Stimulated activated naive B cell treated with anti-CD40 and anti-IgM and Interleukin-4, amounts not matched to agents 10 μg/mL and 1 μg/mL and 100 μg/mL, for 72 hours (primary cell): ENCODE measurements around the gene ZIC3.
"Not testable (repeated sequence)": the region's sequence is repeated elsewhere in the genome, so short reads cannot be mapped to it uniquely, and the experiment has no call there.

Experiments used
- ATAC-seq, 2 donors: fragments of 150-1000 bp; cut with Tn5 transposase; replicated peaks; 2 replicates each; pipeline ENCODE4 v1.10.0; 2021; ENCODE audit warnings: moderate library complexity in 1 of 2
- DNase-seq: peaks from one replicate; pipeline ENCODE4 v3.0.0; 2021
- H3K27ac Mint-ChIP-seq: one replicate; pipeline ENCODE4 v1.8.0; 2022; ENCODE audit warnings: mild to moderate bottlenecking, mixed read lengths
- H3K27me3 Mint-ChIP-seq, 2 donors: one replicate each; pipeline ENCODE4 v1.8.0; 2022; ENCODE audit warnings: mixed read lengths in 2 of 2
- H3K36me3 Mint-ChIP-seq, 2 donors: one replicate each; pipeline ENCODE4 v1.8.0; 2022; ENCODE audit warnings: mixed read lengths in 2 of 2, mild to moderate bottlenecking in 1 of 2
- H3K4me1 Mint-ChIP-seq, 2 donors: one replicate each; pipeline ENCODE4 v1.8.0; 2022; ENCODE audit warnings: mixed read lengths in 2 of 2, mild to moderate bottlenecking in 1 of 2
- H3K4me3 Mint-ChIP-seq, 2 donors: one replicate each; pipeline ENCODE4 v1.8.0; 2022; ENCODE audit warnings: mild to moderate bottlenecking in 2 of 2, mixed read lengths in 2 of 2, moderate library complexity in 1 of 2
- H3K9me3 Mint-ChIP-seq, 2 donors: one replicate each; pipeline ENCODE4 v1.8.0; 2022; ENCODE audit warnings: mixed read lengths in 2 of 2, mild to moderate bottlenecking in 1 of 2

Gene ZIC3

DNA sequence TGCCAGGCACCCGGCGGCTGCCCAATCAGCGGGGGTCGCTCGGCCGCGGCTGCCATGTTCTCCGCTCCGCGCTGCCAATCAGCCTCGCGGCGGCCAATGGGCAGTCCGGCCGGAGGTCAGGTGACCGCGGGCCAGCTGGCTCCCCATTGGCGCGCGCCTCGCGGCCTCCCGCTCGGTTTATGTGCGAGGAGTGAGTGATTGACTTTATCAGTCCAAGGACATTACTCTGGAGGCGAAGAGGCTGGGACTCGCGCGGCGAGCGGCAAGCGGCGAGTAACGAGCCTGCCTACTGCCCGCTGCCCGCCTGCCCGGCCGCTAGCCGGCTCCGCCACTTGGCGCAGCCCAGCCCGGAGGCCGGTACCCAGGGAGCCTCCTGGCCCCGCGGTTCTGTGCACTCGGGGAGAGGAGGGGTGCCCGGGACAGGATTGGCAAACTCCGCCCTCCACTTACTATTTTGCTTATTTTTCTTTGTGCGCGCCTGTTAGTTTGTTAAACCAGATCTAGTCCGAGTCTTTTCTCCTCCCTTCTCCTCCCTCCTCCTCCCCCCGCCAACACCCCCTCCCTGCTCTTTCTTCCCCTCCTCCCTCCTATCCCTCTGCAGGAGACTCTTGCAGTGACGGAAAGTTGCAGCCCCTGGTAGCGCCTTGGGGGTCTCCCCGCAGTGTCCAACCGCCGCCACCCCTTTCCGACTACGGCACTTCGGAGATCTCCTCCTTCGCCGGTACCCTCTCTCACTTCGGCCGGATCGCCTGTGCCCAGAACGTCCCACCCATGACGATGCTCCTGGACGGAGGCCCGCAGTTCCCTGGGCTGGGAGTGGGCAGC is at the start of gene ZIC3:
ZIC3 (plus strand) TSS at position 207 of the 825 bp plus-strand sequence; CDS start at position 772, 565 bp downstream.
- DNase-seq (no peak), ATAC-seq (no peak)
- Mint-ChIP-seq H3K36me3 (peaks cover 7 to 13% of the 10 kb centered on the region in 2 donors), H3K4me3 (peak within 1 kb of the TSS; percentile 67 to 71), H3K4me1 (peaks cover 9 to 27% of the 10 kb centered on the region in 2 donors), H3K27ac (peak within 1 kb of the TSS; percentile 85), H3K9me3 (peaks cover 0 to 4% of the 10 kb centered on the region in 2 donors), H3K27me3 (peaks cover 61 to 70% of the 10 kb centered on the region in 2 donors)

DNA sequence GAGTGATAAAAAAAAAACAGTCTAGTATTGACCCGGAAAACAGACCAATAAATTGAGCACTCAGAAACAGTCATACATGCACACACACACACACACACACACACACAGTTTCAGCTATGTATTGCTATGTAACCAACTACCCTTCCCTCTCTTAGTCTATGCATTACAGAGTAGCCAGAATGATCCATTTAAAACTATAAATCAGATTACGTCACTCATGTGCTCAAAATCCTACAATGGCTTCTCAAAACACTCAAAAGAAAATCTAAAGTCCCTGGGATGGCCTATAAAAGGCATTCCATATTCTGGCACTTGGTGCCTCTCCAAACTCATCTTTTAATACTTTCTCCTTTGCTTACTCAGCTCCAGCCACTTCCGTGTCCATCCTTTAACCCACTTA is 46.5 kb upstream of the ZIC3 start:
- DNase-seq (no peak), ATAC-seq (no peak)
- no peaks in the 10 kb centered on the region for H3K36me3 Mint-ChIP-seq
- H3K27ac Mint-ChIP-seq: no peak overlapping the region
- H3K4me1 Mint-ChIP-seq: no peaks in the 10 kb centered on the region
- H3K4me3 Mint-ChIP-seq: no peak overlapping the region
- peaks cover 0 to 8% of the 10 kb centered on the region in 2 donors for H3K27me3 Mint-ChIP-seq
- H3K9me3 Mint-ChIP-seq: peaks cover 0 to 3% of the 10 kb centered on the region in 2 donors

DNA sequence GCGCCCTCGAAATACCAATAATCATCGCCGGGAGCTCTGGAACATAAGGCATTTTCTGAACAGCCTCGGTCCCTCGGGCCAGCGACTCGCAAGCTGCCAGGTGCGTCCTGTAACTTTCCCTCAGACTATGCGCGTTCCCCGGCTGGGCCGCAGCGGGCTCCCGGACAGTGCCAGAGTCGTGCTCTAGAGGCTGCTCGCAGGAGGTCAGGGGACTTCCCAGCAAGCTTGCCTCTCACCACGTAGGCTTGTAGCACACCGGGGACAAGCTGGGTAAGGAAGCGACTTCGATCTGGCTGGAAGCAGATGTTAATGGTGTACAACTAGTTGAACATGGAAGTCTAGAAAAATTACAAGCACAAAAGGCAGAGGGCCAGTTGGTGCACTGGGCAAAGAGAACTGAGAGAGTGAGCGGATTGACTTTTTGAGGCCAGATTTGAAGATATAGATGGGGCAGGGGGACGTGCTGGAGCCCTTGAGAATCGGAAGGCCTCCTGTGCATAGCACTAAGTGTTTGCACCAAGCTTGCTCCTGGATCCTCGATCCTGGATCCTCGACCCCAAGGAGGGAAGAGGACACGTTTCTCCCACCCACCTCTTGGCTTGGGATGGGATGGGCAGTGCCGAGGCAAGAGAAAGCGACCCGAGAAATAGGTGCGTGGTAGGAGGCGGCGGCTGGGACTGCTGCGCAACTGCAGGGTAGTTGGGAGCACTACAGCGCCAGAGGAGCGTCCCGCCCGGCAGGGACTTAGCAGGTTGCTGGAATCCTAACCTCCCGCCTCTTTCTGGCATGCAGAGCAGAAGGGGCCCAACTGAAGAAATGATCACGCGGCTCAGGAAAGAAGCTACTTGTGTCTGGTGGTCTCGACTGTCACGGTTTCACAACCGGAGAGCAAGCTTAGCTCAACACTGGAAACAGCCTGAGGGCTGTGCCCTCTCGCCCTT is 19.9 kb upstream of the ZIC3 start:
- Mint-ChIP-seq H3K4me3 (no peak overlapping the region), H3K27me3 (peaks cover 38% of the 10 kb centered on the region in 2 donors), H3K4me1 (peaks cover 0 to under 1% of the 10 kb centered on the region in 2 donors), H3K36me3 (no peaks in the 10 kb centered on the region), H3K9me3 (no peaks in the 10 kb centered on the region), H3K27ac (no peak overlapping the region)
- DNase-seq (no peak), ATAC-seq (no peak)

DNA sequence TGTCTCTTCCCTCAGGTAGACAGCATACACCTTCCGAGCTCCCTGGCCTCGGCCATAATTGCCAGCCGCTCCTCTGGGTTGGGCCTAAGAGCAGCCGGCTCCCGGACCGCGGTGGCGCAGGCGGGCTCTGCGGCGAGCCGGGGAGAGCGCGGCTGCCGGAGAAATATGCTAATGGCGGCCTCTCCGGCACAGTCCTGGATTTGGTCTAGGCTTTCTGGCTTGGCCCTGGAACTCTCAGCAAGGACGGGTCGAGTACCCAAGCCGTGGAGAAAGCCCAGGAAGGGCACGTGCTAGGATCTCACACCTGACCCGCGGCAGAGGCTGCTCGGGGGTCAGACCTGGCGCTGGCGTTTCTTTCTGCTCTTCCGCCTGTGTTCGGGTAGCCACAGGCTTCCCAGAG is 18.6 kb upstream of the ZIC3 start:
- Mint-ChIP-seq H3K9me3 (no peaks in the 10 kb centered on the region), H3K27me3 (peaks cover 43 to 48% of the 10 kb centered on the region in 2 donors), H3K4me3 (no peak overlapping the region)

DNA sequence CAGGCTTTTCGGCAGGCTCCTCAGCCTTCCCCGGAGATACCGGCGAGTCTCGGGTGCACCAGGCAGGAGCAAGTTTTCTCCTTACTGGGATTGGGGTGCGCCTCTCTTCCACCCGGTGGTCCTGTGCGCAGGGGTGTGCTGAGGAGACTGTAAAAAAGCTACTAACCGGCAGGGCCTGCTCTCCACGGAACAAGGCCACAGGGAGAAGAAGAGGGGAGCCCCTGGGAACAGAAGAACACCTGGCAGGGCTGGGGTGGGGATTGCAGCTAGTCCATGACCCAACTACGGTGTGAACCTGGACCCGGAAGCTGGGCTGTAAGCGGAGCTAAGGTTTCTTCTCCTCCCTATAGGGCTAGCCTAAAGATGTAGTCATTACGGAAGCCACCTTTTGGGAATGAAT is 17.7 kb upstream of the ZIC3 start:
- ATAC-seq: no peak
- no peak overlapping the region for H3K4me3 Mint-ChIP-seq
- H3K27me3 Mint-ChIP-seq: peaks cover 43 to 48% of the 10 kb centered on the region in 2 donors
- no peaks in the 10 kb centered on the region for H3K9me3 Mint-ChIP-seq
- H3K36me3 Mint-ChIP-seq: no peaks in the 10 kb centered on the region
- H3K27ac Mint-ChIP-seq: peak overlapping the region; percentile 47
- no peak for DNase-seq
- H3K4me1 Mint-ChIP-seq: peaks cover 0 to 4% of the 10 kb centered on the region in 2 donors

More for the DNA sequence above, 18.6 kb upstream of the ZIC3 start:
- Mint-ChIP-seq H3K36me3 (no peaks in the 10 kb centered on the region), H3K27ac (no peak overlapping the region), H3K4me1 (peaks cover 0 to 4% of the 10 kb centered on the region in 2 donors)
- no peak for ATAC-seq
- DNase-seq: no peak

DNA sequence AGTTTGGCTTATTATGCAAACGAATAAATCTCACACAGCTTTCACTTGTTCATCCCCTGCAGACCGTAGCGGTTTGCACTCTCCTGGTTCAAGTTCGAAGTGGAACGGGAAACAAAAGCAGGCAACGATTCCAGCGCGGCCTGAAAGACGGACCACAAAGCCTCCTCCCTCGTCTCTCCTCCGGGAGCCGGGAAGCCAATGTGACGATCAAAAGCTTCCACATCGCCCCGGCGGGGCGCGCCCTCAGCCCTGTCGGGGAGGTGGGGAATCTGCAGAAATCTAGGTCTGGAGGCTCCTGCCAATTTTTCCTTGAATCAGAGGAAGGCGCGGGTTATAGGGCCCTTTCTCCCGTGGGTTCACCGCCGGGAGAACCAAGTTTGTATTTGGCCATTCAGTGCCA is 16.9 kb upstream of the ZIC3 start:
- peaks cover 0 to 4% of the 10 kb centered on the region in 2 donors for H3K4me1 Mint-ChIP-seq
- peaks cover 43 to 48% of the 10 kb centered on the region in 2 donors for H3K27me3 Mint-ChIP-seq
- DNase-seq: no peak
- H3K36me3 Mint-ChIP-seq: no peaks in the 10 kb centered on the region
- no peak overlapping the region for H3K27ac Mint-ChIP-seq
- no peak overlapping the region for H3K4me3 Mint-ChIP-seq
- H3K9me3 Mint-ChIP-seq: no peaks in the 10 kb centered on the region
- no peak for ATAC-seq

DNA sequence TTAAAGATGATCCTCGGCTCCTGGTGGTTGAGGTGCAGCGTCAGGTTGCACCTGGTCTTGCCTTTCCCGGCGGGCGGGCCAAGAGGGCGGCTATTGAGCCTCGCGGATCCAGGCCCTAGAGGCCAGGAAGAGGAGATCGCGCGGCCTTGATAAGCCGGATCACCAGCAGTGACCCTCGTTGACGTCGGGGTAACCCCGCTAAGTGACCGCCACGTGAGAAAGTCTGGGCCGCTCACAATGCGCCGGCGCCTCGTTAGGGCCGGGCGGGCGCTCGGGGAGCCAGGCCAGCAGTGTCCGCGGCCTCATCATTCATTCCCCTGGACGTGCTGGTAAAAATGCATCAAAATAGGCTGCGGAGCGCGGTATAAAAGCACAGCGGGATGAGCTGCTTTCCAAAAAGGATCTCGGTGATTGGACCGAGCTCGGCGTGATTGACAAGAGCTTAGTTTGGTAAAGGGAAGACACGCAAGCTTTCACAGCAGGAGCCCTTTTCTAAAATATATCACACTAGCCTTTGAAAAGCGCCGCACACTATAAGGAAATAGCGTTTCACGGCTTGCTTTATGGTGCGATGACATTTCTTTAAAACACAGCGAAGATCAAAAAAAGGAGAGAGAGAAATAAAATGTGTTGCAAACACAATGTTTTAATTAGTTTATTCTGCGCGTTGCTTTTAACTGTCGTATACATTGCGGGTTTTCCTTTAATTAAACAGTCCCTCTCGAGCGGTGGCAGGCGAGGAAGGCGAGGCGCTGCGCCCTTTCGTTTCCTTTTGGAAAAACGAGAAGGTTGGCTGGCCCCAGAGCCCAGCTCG is 15.9 kb upstream of the ZIC3 start:
- Mint-ChIP-seq H3K27me3 (peaks cover 44 to 56% of the 10 kb centered on the region in 2 donors), H3K27ac (peak overlapping the region; percentile 82), H3K9me3 (no peaks in the 10 kb centered on the region), H3K4me3 (no peak overlapping the region), H3K36me3 (no peaks in the 10 kb centered on the region), H3K4me1 (peaks cover 0 to 4% of the 10 kb centered on the region in 2 donors)
- ATAC-seq (no peak), DNase-seq (no peak)

DNA sequence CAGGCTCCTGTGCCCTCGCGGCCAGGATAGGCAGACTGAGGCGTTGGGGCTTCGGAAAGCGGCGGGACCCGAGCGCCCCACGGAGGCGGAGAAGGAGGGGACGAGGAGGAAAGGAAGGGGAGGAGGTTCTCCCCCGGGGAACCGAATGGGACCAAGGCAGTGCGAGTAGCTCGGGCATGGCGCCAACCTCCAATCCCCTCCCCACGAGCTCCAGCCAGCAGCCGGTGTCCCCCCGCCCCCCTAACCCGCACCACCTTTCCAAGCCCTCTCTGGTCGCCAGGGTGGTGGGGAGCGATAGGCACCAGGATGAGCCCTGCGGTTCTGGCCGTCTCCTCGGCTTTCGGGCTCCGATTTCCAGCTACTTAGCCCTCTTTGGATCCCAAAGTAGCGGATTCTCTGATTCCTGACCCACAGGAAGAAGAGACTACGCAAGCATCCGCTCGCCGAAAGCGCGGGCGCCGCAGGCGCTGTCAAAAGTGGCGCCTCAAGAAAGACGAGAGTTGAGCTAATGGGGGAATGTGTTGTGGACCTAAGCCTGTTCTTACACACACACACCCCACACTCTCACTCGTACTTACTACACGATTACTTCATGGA is 15.2 kb upstream of the ZIC3 start:
- no peaks in the 10 kb centered on the region for H3K9me3 Mint-ChIP-seq
- no peak overlapping the region for H3K27ac Mint-ChIP-seq
- peaks cover 38 to 49% of the 10 kb centered on the region in 2 donors for H3K27me3 Mint-ChIP-seq
- H3K4me3 Mint-ChIP-seq: no peak overlapping the region
- no peak for DNase-seq
- no peaks in the 10 kb centered on the region for H3K36me3 Mint-ChIP-seq
- H3K4me1 Mint-ChIP-seq: peaks cover 0 to 4% of the 10 kb centered on the region in 2 donors
- ATAC-seq: no peak

DNA sequence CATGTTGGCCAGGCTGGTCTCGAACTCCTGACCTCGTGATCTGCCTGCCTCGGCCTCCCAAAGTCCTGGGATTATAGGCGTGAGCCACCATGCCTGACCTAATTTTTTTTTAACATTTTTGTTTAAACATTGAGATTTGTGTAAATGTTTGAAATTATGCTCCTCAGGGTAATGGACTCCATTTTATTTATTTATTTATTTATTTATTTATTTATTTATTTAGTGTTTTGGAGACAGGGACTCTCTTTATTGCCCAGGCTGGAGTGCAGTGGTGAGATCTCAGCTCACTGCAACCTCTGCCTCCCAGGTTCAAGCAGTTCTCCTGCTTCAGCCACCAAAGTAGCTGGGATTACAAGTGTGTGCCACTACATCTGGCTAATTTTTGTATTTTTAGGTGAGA is 13.8 kb upstream of the ZIC3 start:
- H3K27ac Mint-ChIP-seq, H3K36me3 Mint-ChIP-seq, H3K4me3 Mint-ChIP-seq, ATAC-seq, H3K4me1 Mint-ChIP-seq, H3K9me3 Mint-ChIP-seq, DNase-seq: not testable (repeated sequence)
- peaks cover 28 to 49% of the 10 kb centered on the region in 2 donors for H3K27me3 Mint-ChIP-seq

DNA sequence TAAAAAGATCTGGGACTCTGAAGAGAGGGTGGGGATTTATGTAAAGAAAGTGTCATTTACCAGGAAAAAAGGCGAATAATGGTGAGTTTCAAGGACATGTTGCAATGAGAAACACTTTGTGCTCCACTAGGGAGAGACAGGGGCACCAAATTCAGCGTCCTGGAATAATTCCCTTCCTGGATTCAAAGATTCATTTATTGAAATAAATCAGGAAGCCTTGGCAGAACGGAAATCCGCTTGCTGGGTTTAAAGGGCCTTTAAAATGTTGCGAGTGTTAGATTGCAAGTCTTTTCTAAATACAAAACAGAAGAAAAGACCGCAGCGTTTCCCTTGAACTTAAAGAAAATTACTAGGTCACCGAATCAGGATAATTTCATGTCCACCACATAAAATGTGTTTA is 3.8 kb upstream of the ZIC3 start:
- ATAC-seq (no peak), DNase-seq (no peak)
- no peak overlapping the region for H3K4me3 Mint-ChIP-seq
- H3K9me3 Mint-ChIP-seq: peaks cover 0 to under 1% of the 10 kb centered on the region in 2 donors
- peaks cover 57% of the 10 kb centered on the region in 2 donors for H3K27me3 Mint-ChIP-seq
- peaks cover 6 to 14% of the 10 kb centered on the region in 2 donors for H3K4me1 Mint-ChIP-seq
- peaks cover 5 to 9% of the 10 kb centered on the region in 2 donors for H3K36me3 Mint-ChIP-seq
- no peak overlapping the region for H3K27ac Mint-ChIP-seq

DNA sequence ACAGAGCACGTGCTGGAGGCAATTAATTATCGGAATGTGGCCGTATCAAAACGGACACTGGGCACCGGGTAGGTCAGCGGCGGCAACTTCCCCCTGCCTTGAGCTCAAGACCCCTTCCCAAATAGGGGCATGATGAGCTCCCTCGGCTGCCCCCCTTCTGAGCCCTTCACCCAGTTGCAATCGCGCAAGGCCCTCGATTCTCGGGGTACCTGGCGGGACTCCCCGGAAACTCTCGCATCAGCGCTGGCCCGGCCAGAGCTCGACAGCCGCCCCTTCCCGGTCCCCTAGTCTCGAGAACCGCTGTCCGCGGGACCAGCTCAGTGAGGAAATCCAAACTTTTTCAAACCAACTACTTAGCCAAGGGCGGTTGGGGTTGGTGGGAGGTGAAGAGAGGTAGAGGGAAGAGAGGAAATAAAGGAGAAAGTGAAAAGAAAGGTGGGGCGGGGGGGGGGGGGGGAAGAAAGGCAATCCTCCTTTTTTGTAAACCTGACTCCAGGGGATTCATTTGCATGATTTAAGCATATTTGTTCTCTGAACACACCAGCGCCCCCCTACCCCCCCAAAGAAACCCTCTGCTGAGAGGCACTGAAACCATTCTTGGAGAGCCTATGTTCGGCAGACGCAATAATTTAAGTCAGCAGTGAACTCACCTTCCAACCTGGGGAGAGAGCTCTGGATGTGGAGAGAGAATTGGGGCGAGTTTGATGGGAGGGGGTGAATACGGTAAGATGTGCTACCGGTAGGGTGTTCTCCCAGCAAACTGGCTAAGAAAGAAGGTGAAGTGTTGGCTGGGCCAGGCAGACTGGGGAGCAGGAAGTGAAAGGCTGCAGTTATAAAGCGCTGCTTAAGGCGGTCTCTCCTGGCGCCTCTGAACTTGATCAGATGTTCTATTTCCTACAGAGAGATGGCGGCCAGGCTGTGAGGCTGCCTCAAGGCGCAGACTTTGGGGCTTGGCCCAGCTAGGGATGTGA is 2.0 kb upstream of the ZIC3 start:
- Mint-ChIP-seq H3K27ac (no peak overlapping the region), H3K9me3 (peaks cover 0 to 4% of the 10 kb centered on the region in 2 donors), H3K27me3 (peaks cover 60 to 61% of the 10 kb centered on the region in 2 donors), H3K4me3 (no peak overlapping the region), H3K4me1 (peaks cover 9 to 22% of the 10 kb centered on the region in 2 donors), H3K36me3 (peaks cover 7 to 13% of the 10 kb centered on the region in 2 donors)
- DNase-seq (no peak), ATAC-seq (no peak)

DNA sequence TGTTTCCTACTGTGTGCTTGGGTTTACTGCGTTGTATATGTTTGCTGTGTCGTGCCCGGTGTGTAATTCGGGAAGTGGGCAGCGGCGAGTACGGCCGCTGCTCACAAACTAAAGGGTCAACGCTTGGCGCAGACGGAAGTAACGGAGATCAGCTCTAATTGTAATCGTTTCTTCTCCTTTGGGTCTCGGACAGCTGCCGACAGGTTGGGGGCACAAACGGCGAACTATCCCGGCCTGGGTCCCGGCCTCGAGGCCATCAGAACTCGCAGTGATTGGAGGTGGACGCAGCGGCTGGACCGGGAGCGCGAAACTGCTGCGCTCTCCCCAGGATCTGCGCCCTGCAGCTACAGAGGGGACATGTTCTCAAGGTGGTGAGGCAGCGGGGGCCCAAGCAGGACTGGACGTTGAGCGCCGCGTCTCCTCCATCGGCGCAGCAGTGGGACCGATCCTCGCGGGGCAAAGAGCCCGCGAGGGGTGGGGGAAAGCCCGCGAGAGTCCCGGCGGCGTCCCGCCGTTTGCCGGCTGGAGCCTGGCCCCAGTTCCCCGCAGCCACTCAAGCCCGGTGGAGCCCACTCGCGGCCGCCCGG is 516 bp upstream of the ZIC3 start:
- H3K4me1 Mint-ChIP-seq: peaks cover 9 to 27% of the 10 kb centered on the region in 2 donors
- H3K9me3 Mint-ChIP-seq: peaks cover 0 to 4% of the 10 kb centered on the region in 2 donors
- peaks cover 62 to 70% of the 10 kb centered on the region in 2 donors for H3K27me3 Mint-ChIP-seq
- peak overlapping the region; percentile 28 for H3K27ac Mint-ChIP-seq
- H3K36me3 Mint-ChIP-seq: peaks cover 7 to 13% of the 10 kb centered on the region in 2 donors
- ATAC-seq (no peak), DNase-seq (no peak)
- H3K4me3 Mint-ChIP-seq: peak overlapping the region in 1 of 2 donors; percentile 8
